Astrocyte of the spinal cord (primary cell): ENCODE results near the gene IFI30.

Experiments
- DNase-seq: peaks from one replicate; pipeline ENCODE4 v3.0.0; 2011; ENCODE audit warnings: low read depth, low spot score
- H3K4me3 ChIP-seq: 2 replicates; pipeline ENCODE4 v1.5.1; 2011; ENCODE audit warnings: low read depth, mild to moderate bottlenecking, low read length, moderate library complexity
- CTCF ChIP-seq: IDR thresholded peaks from 2 replicates; pipeline ENCODE4 v1.5.1; 2012; ENCODE audit warnings: low read depth, mild to moderate bottlenecking, low read length, inconsistent platforms
- in situ Hi-C: cut with HindIII; loops from 2 replicates; pipeline ENCODE4 v1.10.0; 2017; ENCODE audit warnings: low sequenced_read_pairs

IFI30 gene

GRCh38 chr19:18214779-18215433, 41.3 kb downstream of the IFI30 start:
- no peak overlapping the region for H3K4me3 ChIP-seq
- in situ Hi-C loops, result no loop called here
- TF ChIP-seq CTCF, result no peak
- DNase-seq, result peak; percentile 38

- H3K4me3 ChIP-seq, result no peak overlapping the region
- in situ Hi-C loops, result no loop called here
- DNase-seq, result no peak
- TF ChIP-seq CTCF, result no peak
These were observed 43.2 kb downstream of the IFI30 start for GRCh38 chr19:18216789-18217188.

GRCh38 chr19:18218159-18218558, 44.5 kb downstream of the IFI30 start:
- H3K4me3 ChIP-seq, result no peak overlapping the region
- DNase-seq, result no peak
- no peak for TF ChIP-seq CTCF
- in situ Hi-C loops, result no loop called here

- TF ChIP-seq CTCF, result no peak
- no peak overlapping the region for H3K4me3 ChIP-seq
- DNase-seq, result no peak
- in situ Hi-C loops, result no loop called here
These were observed 45.0 kb downstream of the IFI30 start for GRCh38 chr19:18218600-18218999.

- in situ Hi-C loops, result no loop called here
- TF ChIP-seq CTCF, result no peak
- H3K4me3 ChIP-seq, result no peak overlapping the region
- no peak for DNase-seq
These were observed 46.5 kb downstream of the IFI30 start for GRCh38 chr19:18219911-18220631.

- no peak overlapping the region for H3K4me3 ChIP-seq
- in situ Hi-C loops, result no loop called here
- DNase-seq, result no peak
- TF ChIP-seq CTCF, result no peak
These were observed 47.1 kb downstream of the IFI30 start for GRCh38 chr19:18220632-18221275.
